Measurements from ENCODE around the gene TSPEAR.
"Not testable (repeated sequence)": the region's sequence is repeated elsewhere in the genome, so short reads cannot be mapped to it uniquely, and the experiment has no call there.

The TSPEAR gene

DNA sequence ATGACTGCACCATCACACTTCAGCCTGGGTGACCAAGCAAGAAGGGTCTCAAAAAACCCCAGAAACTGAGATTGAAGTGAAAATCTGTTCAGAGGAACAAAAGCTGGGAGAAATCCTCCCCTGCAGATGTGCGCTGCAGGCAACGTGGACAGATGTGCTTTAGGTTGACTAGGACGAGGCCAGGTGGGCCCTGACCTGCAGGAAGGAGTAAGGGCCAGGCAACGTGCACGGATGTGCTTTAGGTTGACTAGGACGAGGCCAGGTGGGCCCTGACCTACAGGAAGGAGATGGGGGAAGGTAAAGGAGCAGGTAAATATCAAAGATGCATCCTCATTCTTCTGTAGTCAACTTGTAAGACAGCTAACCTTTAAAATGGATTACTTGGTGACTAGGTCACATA, 26.9 kb downstream of the TSPEAR start:
- DNase-seq (ENCODE audit: low read depth, low spot score) = no peak

DNA sequence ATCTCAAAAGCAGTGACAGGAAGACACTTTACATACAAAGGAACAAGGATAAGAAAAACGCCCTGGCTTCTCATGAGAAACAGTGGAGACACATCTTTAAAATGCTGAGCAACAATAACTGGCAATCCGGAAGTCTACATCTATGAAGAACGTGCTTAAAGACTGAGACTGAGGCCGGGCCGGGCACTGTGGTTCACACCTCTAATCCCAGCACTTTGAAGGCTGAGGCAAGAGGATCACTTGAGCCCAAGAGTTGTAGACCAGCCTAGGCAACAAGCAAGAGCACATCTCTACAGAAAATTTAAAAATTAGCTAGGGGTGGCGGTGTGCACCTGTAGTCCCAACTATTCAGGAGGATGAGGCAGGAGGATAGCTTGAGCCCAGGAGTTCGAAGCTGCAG, 27.3 kb downstream of the TSPEAR start:
- no peak for DNase-seq (ENCODE audit: low read depth, low spot score)

DNA sequence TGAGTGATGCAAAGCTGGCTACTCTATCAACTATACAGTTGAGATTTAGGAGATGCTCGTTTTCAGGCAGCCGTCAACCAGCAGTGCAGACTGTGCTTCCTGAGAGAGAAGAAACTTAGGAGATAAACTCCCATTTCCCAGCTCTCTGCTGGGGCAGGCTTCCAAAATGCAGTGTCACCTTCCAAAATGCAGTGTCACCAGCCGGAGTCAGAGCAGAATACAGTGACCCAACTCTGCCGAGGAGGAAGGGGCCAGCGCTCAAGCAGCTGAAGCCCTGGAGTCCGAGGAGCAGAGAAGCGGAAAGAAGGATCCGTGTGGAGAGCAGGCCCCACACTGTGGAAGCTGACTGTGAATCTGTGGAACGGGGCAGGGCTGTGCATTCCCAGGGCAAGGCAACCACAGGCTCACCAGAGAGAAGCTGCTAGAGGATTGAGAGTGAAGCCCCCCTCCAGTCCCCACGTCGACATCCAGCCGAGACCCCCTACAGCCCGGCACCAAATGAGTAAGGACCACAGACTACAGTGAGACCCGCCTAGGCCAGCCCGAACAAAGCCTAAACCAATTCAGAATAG, 28.7 kb downstream of the TSPEAR start:
- no peak for DNase-seq (ENCODE audit: low read depth, low spot score)

DNA sequence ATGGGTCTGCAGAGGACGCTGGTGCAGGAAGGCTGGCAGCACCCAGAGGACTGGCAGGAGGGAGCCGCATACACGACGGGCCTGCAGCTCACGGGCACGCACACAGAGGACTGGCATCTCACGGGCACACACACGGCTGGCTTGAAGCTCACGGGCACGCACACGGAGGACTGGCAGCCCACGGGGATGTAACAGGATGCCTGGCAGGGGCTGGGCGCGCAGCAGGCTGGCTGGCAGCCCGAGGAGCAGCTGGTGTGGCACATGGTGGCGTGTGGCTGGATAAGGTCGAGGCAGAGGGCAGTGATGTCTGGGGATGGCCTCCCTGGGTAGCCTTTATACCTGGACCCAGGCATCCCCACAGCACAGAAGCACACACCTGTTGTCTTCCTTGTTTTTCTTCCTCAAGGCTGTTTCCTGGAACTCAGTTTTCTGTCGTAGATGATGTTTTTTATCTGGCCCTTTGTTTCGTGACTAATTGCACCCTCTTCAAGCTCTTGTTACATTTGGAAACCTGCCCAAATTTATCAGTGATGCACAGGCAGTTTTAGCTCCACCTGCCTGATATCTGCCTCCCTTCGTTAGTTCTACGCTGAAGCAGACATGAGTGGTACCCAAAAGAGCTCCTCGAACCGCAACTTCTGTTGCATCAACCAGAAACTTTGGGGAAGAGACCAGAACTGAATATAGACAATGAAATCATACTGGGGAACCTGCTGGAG, 29.4 kb downstream of the TSPEAR start, which contains the start of gene KRTAP12-1:
TSS of gene KRTAP12-1 (minus strand) at position 303 of the 719 bp plus-strand sequence. CDS start at position 263, 40 bp downstream.
- DNase-seq (ENCODE audit: low read depth, low spot score) = no peak

DNA sequence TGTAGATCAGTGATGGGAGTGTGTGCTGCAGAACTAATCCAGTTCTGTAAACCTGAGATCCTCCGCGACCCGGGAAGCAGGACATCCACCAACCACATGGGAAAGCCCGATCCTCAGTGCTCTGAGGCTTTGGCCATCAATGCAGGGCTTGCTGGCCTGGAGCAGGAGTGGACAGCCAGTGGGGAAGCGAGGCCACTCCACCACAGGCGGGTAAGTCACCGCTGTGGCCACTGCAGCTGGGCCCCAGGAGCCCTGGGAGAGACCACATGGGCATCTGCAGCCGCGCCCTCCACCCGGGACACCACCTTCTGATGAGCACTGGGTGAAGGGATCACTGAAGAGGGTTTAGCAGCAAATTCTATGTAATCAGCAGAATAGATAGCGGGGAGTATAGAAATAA, 30.2 kb downstream of the TSPEAR start:
- no peak for DNase-seq (ENCODE audit: low read depth, low spot score)

DNA sequence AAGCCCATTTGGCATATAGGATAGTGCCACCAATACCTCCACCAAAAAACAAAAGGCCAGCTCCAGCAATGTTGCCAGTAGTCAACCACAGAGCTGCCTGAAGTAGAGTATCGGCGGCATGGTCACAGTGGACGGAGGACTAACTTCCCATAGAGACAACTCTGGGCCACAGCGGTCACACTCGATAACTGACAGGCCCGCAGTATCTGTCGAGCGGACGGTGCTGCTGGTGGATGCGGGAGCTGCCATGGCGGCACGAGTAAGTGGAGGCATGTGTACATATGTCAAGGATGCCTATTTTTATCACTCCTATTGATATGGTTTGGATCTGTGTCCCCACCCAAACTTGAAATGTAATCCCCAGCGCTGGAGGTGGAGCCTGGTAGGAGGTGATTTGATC, 33.5 kb downstream of the TSPEAR start:
- no peak for DNase-seq (ENCODE audit: low read depth, low spot score)

DNA sequence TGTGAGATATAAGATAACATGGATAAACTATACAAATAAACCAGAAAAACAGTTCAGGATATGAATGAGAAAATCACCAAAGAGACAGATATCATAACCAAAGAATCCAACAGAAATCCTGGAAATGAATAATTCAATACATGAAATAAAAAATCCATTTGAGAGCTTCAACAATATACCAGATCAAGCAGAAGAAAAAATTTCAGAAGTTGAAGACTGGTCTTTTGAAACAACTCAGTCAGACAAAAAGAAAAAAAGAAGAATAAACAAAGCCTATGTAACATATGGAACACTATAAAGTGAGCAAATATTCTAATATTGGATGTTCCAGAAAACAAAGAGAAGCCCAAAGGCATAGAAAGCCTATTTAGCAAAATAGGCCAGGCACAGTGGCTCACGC, 39.5 kb downstream of the TSPEAR start:
- no peak for DNase-seq (ENCODE audit: low read depth, low spot score)

DNA sequence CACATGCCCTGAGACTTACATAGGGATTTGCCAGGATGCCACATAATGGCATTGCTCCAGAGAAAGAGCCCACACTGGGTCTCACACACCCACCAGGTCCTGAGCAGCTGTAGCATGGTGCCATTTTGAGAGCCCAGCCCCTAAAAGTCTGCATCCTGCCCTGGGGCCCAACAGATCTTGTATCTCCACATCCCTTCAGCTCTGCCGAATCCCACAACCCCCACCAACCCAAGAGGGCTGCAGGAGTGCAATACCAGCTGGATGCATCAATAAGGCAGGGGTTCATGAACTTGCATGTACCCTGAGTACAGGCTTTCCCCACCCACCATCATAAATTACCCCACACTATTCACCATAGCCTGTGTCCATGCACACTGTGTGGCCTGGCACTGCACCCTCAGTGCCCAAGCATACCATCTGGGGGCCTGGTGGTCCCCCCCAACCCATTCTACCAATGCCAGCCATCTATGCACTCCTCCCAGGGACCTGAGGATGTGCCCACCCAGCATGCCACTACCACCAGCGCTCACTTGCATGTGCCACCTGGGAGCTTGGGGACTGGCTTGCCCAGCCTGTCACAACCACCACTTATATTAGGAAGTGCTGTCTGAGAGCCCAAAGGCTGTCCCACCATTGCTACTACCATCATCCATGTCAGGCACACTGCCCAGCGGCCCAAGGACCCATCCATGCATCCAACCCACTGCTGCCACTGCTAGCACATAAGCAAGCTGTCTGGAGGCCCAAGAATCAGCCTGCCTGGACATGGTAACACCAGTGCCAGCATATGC, 40.5 kb downstream of the TSPEAR start:
- no peak for DNase-seq (ENCODE audit: low read depth, low spot score)

DNA sequence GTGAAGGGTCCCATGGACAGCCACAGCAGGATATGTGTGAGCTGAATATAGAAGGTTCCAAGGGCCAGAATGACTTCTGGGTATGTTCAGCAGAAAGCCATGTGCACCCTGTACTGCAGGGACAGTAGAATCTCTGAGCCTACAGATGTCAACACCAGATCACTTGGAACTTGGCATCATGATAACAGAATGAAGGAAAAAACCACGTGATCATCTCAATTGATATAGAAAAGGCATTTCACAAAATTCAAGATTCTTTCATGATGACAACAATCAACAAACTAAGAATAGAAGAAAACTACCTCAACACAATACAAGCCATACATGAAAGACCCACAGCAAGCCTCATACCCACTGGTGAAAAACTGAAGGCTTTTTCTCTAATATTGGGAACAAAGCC, 43.8 kb downstream of the TSPEAR start:
- DNase-seq (ENCODE audit: low read depth, low spot score) = no peak

DNA sequence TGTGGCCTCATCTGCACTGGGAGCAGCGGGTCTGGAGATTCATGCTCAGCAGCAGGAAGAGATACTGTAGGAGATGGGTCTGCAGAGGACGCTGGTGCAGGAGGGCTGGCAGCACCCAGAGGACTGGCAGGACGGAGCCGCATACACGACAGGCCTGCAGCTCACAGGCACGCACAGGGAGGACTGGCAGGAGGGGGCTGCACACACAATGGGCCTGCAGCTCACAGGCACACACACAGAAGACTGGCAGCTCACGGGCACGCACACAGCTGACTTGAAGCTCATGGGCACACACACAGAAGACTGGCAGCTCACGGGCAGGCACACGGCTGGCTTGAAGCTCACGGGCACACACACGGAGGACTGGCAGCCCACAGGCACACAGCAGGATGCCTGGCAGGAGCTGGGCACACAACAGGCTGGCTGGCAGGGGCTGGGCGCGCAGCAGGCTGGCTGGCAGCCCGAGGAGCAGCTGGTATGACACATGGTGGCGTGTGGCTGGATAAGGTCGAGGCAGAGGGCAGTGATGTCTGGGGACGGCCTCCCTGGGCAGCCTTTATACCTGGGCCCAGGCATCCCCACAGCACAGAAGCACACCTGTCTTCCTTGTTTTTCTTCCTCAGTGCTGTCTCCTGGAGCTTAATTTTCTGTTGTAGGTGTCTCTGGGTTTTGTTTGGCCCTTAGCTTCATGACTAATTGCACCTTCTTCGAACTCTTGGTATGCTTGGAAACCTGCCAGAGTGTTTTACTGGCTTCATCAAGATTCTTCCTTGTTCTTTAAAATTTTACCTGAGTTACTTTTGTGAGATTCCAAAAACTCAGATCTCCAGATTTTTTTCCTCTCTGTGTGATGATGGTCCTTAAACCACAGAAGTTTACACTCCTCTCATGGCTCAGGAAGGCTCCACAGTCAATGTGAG, 44.7 kb downstream of the TSPEAR start, which contains the start of gene KRTAP12-2:
TSS of gene KRTAP12-2 (minus strand) at position 527 of the 920 bp plus-strand sequence. CDS start at position 486, 41 bp downstream.
- no peak for DNase-seq (ENCODE audit: low read depth, low spot score)

DNA sequence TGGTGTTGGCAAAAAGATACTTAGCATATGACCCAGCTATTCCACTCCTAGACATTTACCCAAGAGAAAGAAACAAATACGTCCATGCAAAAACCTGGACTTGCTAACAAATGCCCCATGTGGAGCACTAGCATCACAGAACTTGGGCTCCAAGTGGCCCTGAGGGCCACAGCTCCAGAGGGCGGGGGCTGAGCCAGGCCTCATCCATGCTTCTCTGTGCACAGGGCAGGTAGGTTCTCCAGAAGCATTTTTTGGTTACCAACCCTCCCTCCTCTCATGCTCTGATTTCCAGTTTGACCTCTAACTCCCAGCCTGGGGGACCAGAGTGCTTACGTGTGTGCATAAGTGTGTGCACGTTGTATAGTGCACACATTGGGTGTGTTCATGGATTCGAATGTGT, 46.7 kb downstream of the TSPEAR start:
- no peak for DNase-seq (ENCODE audit: low read depth, low spot score)

DNA sequence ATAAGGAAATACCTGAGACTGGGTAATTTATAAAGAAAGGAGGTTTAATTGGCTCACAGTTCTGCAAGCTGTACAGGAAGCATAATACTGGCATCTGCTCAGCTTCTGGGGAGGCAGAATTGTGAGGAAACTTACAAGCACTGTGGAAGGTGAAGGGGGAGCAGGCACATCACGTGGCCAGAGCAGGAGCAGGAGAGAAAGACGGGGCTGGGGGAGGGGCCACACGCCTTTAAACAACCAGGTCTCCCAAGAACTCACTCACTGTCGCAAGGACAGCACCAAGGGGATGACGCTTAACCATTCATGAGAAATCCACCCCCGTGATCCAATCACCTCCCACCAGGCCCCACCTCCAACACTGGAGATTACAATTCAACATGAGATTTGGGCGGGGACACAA, 49.8 kb downstream of the TSPEAR start:
- DNase-seq (ENCODE audit: low read depth, low spot score) = not testable (repeated sequence)

DNA sequence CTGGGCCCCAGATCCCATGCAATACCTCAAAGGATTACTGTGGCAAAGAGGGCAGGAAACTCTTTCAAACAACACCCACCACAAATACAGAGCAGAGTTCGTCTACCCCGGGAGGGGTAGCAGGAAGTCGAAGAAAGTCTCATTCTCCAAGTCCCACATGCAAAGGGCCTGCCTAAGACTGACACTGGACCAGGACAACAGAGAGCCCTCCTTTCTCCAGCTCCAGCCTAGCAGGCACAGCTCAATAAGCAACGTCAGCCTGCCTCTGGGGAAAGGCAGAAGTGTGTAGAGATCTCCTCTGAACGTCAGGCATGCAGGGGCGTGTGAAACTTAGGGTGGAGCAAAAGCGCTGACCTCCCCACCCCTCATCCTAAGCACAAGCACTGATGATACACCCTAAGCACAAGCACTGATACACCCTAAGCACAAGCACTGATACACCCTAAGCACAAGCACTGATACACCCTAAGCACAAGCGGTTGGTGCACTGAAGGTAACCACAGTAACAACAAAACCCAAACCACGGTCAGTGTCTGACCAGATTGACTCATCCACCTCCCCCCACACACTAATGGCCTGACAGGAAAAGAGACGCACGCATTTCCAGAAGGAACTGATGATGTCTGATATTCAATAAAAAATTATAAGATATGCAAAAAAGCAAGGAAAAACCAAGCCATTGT, 52.3 kb downstream of the TSPEAR start:
- DNase-seq (ENCODE audit: low read depth, low spot score) = no peak

DNA sequence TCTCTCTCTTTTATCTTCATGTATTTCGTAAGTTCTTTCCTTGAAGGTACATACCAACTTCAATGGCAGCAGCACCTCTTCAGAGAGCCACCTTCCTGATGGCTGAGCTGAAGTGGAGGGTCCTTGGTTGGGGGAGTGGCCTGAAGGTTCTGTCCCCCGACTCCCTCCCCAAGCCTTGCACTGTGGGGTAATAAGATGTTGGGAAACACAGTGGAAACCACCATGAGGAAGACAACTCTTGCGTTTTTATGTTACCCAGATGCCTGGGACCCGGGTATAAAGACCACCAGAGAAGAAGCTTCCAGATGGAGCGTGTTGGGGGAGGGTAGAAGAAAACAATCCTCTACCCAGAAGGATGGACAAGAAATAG, 52.8 kb downstream of the TSPEAR start:
- no peak for DNase-seq (ENCODE audit: low read depth, low spot score)

DNA sequence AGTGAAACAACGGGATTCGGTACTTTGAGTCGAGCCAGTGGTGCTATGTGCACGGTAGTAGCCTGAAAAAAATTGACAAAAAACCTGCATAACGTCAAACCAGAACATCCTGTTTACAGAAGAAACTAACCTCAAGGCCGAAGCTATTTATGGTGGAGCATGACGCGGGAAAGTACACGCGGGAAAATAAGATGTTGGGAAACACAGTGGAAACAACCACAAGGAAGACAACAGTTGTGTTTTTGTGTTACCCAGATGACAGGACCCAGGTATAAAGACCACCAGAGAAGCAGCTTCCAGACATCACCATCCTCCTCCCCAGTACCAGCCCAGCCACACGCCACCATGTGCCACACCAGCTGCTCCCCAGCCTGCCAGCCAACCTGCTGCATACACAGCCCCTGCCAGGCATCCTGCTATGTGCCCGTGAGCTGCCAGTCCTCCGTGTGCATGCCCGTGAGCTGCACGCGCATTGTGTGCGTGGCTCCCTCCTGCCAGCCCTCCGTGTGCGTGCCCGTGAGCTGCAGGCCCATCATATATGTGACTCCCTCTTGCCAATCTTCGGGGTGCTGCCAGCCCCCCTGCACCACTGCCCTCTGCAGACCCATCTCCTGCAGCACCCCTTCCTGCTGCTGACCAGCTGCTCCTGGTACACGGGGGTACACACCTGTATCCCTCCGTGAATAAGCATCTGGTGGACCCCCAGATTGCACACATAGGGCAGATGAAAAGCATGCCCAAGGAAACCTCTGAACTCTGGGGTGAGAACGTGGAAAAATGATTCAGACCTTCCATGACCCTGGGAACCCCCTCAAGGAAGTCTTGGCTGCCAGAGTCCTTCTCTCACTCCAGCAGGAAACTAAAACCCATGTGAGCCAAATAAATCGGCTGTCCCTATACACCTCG, 53.5 kb downstream of the TSPEAR start, which contains the start of gene KRTAP12-3:
TSS of gene KRTAP12-3 (plus strand) at position 298 of the 906 bp plus-strand sequence. CDS start at position 346, 48 bp downstream.
- DNase-seq (ENCODE audit: low read depth, low spot score) = no peak

DNA sequence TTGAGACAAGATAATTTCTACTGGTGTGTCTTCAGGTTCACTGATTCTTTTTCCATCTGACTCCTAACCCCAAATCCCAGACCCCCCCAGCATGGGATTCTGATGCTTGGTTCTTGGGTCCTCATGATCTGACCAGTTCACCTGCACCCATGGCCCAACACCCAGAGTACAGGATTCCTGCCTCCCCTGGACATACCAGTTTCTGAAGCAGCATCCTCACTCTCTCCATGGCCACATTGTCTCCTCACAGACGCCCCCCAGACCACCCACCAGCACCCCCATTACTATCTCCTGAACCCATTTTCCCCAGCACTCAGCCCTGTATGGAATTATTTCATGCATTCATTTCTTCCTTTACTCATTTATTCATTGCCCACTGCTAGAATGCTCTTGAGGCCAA, 54.5 kb downstream of the TSPEAR start:
- no peak for DNase-seq (ENCODE audit: low read depth, low spot score)

DNA sequence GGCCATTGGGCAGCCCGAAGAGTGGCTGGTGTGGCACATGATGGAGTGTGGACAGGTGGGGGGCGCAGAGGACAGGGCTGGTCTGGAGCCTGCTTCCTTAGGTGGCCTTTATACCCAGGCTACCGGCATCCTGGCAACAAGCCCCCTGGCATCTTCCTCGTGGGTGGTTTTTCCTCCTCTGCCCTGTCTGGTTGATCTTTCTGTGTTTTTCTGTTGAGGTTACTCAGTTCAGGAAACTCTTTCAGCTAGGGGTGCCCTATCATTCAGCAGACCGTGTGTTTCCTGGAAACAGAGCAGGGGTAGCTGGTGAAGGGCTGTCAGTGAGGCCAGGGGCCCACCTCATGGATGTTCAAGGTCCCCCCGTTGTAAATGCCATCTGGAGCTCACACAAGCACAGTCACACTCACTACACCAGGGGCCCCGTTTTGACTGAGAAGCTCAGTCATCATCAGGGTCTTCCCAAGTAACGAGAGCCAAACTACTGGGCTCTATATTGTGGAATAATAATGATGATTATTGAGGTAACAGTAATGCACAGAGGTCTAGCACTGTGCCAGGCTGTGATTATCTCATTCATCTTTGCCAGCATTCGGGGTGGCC, 56.7 kb downstream of the TSPEAR start, which contains the start of gene KRTAP12-4:
TSS of gene KRTAP12-4 (minus strand) at position 84 of the 600 bp plus-strand sequence. CDS start at position 39, 45 bp downstream.
- DNase-seq (ENCODE audit: low read depth, low spot score) = no peak

DNA sequence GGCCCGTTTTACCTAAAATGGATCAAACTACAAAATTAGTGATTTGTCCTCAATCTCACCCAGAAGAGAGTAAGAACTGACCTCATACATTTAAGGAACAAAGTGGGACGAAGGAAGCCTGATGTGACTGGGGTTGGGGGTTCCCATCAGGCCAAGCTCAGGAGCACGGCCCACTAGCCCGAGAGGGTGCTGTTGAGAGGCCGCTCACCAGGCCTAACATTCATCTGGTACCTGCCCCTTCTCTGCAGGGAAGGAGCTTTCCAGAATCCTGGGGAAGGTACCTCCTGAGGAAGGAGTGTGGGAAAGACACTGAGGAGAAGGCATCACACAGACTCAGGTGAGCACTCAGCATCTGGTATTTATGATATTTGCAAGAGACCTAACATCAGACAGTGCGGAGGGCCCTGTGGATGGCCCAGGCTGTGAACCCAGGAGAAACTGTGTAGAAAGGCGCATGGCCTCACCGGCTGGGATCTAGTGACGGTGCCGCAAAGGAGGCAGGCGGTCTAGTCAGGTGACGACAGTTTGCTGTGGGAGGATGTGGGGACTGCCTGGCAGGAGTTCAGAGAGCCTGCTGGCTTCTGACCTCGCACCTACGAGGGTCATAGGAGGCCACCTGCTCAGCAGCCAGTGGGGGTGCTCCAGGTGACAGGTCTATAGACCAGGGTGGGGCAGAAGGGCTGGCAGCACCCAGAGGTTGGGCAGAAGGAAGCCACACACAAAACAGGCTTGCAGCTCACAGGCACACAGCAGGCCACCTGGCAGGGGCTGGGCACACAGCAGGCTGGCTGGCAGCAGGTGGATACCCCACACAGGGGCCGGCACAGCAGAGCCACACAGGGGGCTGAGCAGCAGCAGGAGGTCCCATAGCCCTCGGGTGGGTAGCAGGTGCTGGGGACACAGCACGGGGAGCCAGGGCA, 57.5 kb downstream of the TSPEAR start:
- no peak for DNase-seq (ENCODE audit: low read depth, low spot score)
